ENCODE measurements around the gene MT3.

DNA sequence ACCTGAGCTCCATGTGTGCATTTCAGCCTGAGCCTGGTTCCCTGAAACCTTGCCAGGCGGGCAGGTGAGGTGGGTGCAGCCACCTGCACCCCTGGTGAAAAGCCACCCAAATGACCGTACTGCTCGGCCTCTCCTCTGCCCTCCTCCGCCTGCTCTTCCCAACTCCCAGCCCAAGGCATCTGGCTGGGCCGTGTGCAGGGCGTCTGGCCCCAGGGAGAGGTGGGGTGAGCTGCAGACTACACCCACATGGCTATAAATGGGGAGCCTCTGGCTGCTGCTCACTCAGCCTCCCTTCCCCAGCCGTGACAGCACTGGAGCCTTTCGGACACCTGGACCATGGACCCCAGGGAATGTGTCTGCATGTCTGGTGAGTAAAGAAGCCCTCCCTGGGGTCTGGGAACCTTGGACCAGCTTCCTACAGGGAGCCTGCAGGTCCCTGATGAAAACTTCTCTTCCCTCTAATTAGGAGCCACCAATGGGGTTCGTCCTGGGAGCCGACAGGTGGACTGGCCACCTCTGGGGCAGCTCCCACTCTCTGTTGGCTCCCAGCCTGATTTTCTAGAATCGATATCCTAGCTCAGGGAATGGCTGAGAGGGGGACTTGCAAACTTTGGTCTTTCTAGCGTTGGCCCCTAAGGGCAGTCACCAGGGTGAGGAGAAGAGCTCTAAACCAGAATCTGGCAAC, 24.4 kb upstream of the MT3 start, which contains the start of gene MT4:
- TF ChIP-seq MAFF (IDR thresholded peaks at IDR 0.05; ENCODE audit: low read length) (no peak), FOSL1 (tag; conservative IDR thresholded peaks at IDR 0.05) (no peak), CBFB (CRISPR knock-in tag; IDR thresholded peaks at IDR 0.05) (no peak), ZBTB1 (CRISPR knock-in tag; IDR thresholded peaks at IDR 0.05; ENCODE audit: borderline replicate concordance, low read depth) (no peak)
